ENCODE measurements around the gene GLRX3.

GRCh38 chr10:130189608-130190054, 53.4 kb downstream of the GLRX3 start:
- TF ChIP-seq CTCF (IDR thresholded peaks at IDR 0.05; ENCODE audit: insufficient read depth, low read length, poor library complexity, severe bottlenecking) (no peak), EZH2phosphoT487 (conservative IDR thresholded peaks at IDR 0.05; ENCODE audit: low read length) (no peak)
